ENCODE results near the gene PTPRJ. TPM values are rescaled to one million over a fixed set of nuclear protein-coding genes. Genes with fewer than 3 reads are reported as not detected.

The PTPRJ gene
- total RNA-seq, 1 donor from 2014 or later = 18.6 TPM

DNA sequence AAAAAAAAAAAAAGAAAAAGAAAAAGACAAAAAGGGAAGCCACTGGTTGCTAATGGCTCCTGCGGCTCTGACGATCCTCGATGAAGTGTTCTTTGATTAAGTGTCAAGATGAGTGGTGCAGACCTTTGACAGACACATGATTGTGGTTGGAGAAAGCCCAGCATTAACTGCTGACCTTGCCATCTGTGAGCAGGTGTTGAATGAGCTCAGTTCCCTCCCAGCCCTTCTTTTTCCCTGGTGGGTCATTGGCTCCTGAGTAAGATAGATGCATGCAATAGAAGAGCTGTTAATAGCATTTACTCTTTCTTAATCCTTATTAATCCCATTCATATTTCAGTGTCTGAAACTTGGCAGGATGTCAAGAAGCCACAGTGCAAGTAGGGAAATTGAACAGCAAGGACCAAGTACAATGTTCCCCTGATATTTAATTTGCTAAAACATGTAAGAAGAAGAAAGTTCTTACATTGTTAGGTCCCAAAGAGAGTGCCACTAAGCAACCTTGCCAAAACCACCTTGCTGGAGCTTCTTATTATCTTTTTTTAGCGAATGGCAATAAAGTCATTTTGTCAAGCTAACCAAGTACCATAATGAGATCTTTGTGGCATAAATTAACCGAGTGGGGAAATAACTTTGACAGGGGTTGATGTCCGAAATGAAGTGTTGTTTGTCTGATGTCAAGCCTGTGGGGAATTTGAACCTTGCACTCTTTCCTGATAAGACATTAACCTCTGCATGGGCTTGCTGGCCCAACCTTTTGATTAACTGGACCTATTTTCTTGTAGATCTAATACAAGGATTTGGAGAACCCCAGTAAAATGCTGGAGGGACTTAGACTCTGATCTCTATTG is 113.7 kb downstream of the PTPRJ start:
- peak; percentile 6 for DNase-seq (ENCODE audit: extremely low spot score, unreplicated experiment)
- TF ChIP-seq, protein P1, sequence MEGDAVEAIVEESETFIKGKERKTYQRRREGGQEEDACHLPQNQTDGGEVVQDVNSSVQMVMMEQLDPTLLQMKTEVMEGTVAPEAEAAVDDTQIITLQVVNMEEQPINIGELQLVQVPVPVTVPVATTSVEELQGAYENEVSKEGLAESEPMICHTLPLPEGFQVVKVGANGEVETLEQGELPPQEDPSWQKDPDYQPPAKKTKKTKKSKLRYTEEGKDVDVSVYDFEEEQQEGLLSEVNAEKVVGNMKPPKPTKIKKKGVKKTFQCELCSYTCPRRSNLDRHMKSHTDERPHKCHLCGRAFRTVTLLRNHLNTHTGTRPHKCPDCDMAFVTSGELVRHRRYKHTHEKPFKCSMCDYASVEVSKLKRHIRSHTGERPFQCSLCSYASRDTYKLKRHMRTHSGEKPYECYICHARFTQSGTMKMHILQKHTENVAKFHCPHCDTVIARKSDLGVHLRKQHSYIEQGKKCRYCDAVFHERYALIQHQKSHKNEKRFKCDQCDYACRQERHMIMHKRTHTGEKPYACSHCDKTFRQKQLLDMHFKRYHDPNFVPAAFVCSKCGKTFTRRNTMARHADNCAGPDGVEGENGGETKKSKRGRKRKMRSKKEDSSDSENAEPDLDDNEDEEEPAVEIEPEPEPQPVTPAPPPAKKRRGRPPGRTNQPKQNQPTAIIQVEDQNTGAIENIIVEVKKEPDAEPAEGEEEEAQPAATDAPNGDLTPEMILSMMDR (conservative IDR thresholded peaks at IDR 0.05) = no peak
- Mint-ChIP-seq H3K4me3 (peak overlapping the region; percentile 77), H3K27me3 (peaks cover 2% of the 10 kb centered on the region), H3K27ac (peak overlapping the region; percentile 78), H3K4me1 (ENCODE audit: unreplicated experiment) (peaks cover 47% of the 10 kb centered on the region), H3K36me3 (no peaks in the 10 kb centered on the region), H3K9me3 (no peaks in the 10 kb centered on the region)

DNA sequence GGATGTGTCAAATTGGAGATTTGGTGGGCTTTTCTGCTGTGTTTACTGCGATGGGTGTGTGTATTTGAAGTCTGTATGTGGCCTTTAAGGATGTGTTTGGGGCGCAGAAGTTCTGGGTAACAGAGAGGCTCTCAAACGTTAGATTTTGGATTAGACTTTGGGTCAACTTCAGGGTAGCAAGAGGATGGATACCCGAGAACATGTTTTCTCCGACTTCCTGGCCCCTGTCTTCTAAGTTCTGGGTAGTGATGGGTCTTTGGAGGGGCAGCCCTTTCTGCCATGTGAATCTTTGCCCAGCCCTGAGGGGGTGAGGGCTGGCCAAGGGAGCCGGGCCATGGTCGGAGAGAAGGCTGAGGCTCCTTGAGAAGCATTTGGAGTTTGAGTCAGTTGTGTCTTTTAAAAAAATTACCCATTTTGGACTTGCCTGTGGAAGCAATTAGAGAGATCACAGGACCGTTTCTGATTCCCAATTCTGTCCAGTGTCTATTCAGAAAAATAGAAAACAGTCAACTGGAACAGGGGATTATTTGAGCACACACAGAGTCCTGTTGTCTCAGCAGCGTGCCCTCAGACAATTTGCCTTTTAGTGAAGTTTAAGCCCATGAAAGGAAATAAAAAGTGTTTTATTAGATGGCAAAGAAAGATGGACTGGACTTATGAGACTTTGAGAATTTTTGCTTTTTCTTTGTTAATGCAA is 114.4 kb downstream of the PTPRJ start:
- TF ChIP-seq, protein P1 (conservative IDR thresholded peaks at IDR 0.05) = no peak
- peaks cover 2% of the 10 kb centered on the region for H3K27me3 Mint-ChIP-seq
- no peak for DNase-seq (ENCODE audit: extremely low spot score, unreplicated experiment)
- no peaks in the 10 kb centered on the region for H3K9me3 Mint-ChIP-seq
- peaks cover 46% of the 10 kb centered on the region for H3K4me1 Mint-ChIP-seq (ENCODE audit: unreplicated experiment)
- H3K4me3 Mint-ChIP-seq = no peak overlapping the region
- peak overlapping the region; percentile 78 for H3K27ac Mint-ChIP-seq
- H3K36me3 Mint-ChIP-seq = no peaks in the 10 kb centered on the region

DNA sequence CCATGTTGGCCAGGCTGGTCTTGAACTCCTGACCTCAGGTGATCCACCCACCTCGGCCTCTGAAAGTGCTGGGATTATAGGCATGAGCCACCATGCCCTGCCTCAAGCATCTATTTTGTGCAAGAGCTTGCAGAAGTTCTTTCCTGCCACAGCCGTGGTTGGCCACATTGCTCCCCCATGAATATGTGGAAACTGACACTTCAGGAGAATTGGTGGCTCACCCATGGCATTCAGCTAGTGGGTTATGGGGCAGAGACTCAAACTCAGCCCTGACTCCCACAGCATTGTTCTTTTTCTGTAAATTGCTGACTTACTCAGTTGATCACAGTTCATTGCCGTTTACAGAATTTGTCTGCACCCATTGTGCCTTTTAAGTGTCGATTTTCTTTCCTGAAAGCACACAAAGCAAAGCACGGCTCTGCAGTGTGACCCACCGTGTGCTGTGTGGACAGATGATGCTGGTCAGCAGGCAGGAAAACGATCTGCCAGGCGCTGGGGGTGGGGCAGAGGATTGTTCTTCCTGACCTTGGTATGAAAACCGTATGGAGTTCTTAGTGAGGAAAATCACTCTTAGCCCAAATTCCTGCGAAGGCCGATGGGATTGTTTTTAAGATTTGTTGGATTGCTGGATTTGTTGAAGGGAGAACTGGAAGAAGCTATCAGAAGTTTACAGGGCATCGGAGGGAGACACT is 115.6 kb downstream of the PTPRJ start:
- Mint-ChIP-seq H3K27ac (peak overlapping the region; percentile 67), H3K9me3 (no peaks in the 10 kb centered on the region), H3K36me3 (no peaks in the 10 kb centered on the region), H3K4me3 (no peak overlapping the region), H3K4me1 (ENCODE audit: unreplicated experiment) (peaks cover 43% of the 10 kb centered on the region), H3K27me3 (peaks cover 2% of the 10 kb centered on the region)
- TF ChIP-seq, protein P1 (conservative IDR thresholded peaks at IDR 0.05) = no peak
- DNase-seq (ENCODE audit: extremely low spot score, unreplicated experiment) = no peak

DNA sequence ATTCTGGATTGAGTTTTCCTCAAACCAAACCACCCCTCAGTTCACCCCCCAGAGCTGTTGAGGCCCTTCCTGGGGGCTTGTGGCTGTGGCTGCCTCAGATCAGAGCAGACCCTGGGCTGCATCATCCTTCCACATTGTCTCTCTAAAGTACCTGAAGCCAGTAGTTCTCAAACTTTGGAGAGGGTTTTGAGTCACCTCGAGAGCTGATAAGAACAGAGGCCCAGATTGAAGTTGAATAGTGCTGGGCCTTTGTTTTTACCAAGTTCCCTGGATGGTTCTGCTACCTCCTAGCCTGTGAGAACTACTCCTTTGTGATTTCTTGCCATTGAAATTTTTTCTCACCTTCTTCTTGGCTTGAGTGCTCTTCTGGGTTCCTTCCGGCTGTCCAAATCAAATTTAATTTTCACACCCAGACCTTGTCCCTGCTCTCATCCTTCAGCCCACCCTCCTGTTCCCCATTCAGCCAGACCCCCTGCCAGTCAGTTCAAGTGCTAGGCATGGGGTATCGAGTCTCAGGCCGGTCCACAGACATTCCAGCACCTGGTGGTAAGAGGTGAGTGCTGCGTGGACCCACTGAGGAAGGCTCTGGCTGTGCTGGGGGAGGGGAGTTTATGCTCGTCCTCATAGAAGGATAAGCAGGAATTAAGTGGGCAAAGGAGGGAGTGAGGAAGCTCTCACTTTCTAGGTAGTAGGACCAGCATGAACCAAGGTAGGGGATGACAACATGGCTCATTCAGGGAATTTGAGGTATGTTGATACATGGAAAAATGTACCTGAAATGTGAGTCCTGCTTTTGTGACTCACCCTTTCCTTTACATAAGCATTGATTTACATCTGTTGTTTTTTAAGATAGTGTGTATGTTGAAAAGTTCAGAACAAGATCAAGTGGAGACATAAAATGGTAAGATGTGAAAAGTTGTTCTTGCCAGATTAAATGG is 116.5 kb downstream of the PTPRJ start:
- no peaks in the 10 kb centered on the region for H3K36me3 Mint-ChIP-seq
- H3K4me3 Mint-ChIP-seq = peak overlapping the region; percentile 41
- H3K9me3 Mint-ChIP-seq = no peaks in the 10 kb centered on the region
- H3K27ac Mint-ChIP-seq = peak overlapping the region; percentile 67
- no peak for DNase-seq (ENCODE audit: extremely low spot score, unreplicated experiment)
- peaks cover 2% of the 10 kb centered on the region for H3K27me3 Mint-ChIP-seq
- TF ChIP-seq, protein P1 (conservative IDR thresholded peaks at IDR 0.05) = peak; percentile 27
- peaks cover 44% of the 10 kb centered on the region for H3K4me1 Mint-ChIP-seq (ENCODE audit: unreplicated experiment)

DNA sequence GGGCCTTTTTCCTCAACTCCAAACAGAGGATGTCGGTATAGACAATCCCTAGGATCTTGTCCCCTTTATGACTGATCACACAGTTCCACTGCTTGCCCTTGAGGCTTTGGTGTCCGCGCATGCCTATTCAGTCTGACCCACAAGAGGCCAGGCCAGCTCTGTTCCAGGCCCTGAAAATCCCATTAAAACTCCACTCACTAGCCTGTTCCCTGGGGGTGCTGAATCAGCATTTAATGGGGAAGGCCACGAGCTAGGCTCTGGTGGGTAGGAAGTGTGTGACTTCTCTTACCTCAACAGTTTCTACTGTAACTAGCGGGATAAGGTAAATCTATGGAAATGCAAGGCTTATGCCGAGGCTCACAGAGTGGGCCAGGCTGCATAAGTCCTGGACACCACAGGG is 117.7 kb downstream of the PTPRJ start:
- Mint-ChIP-seq H3K4me1 (ENCODE audit: unreplicated experiment) (peaks cover 42% of the 10 kb centered on the region), H3K4me3 (no peak overlapping the region), H3K9me3 (no peaks in the 10 kb centered on the region), H3K27ac (no peak overlapping the region), H3K36me3 (no peaks in the 10 kb centered on the region), H3K27me3 (peaks cover 2% of the 10 kb centered on the region)
- DNase-seq (ENCODE audit: extremely low spot score, unreplicated experiment) = no peak
- TF ChIP-seq, protein P1 (conservative IDR thresholded peaks at IDR 0.05) = no peak

Data from type B pancreatic cell (in vitro differentiated cells).